ENCODE results near the gene AK1. TPM values are rescaled to one million over a fixed set of nuclear protein-coding genes. Genes with fewer than 3 reads are reported as not detected.

Gene AK1
- total and polyA plus RNA-seq, 2 of the 13 experiments (the other 11 are each of a cell fraction or from before 2014, with no cell fraction given): 19.1 to 32.8 TPM

- TF ChIP-seq CTCF (CRISPR knock-in tag; IDR thresholded peaks at IDR 0.05) (no peak), ZMYM2 (CRISPR knock-in tag; IDR thresholded peaks at IDR 0.05) (peak; percentile 57; the same call in 1 of the 2 replicates), ZBTB10 (CRISPR knock-in tag; IDR thresholded peaks at IDR 0.05; ENCODE audit: borderline replicate concordance) (peak; percentile 57; the same call in 1 of the 2 replicates), ZNF891 (CRISPR knock-in tag; IDR thresholded peaks at IDR 0.05) (0 out of 2 replicates have a peak, but pooled peaks have one; percentile 26), TRAFD1 (CRISPR knock-in tag; IDR thresholded peaks at IDR 0.05; ENCODE audit: borderline replicate concordance) (0 out of 2 replicates have a peak, but pooled peaks have one; percentile 59), PHF21A (CRISPR knock-in tag; IDR thresholded peaks at IDR 0.05) (peak; percentile 42; the same call in 1 of the 2 replicates), MXD1 (CRISPR knock-in tag; IDR thresholded peaks at IDR 0.05) (no peak), PHF8 (CRISPR knock-in tag; IDR thresholded peaks at IDR 0.05) (peak; percentile 53; the same call in 1 of the 2 replicates), ZNF350 (CRISPR knock-in tag; IDR thresholded peaks at IDR 0.05; ENCODE audit: borderline replicate concordance, low read depth) (0 out of 2 replicates have a peak, but pooled peaks have one; percentile 31), ZNF687 (CRISPR knock-in tag; IDR thresholded peaks at IDR 0.05) (peak; percentile 71), ZNF335 (CRISPR knock-in tag; IDR thresholded peaks at IDR 0.05) (0 out of 2 replicates have a peak, but pooled peaks have one; percentile 48), HNRNPL (IDR thresholded peaks at IDR 0.05; ENCODE audit: low read depth, low read length) (peak; percentile 40; the same call in 1 of the 2 replicates), ZNF777 (CRISPR knock-in tag; IDR thresholded peaks at IDR 0.05) (peak; percentile 49; the same call in 1 of the 2 replicates), SP4 (CRISPR knock-in tag; IDR thresholded peaks at IDR 0.05) (peak; percentile 65; the same call in 1 of the 2 replicates), HNF4A (CRISPR knock-in tag; IDR thresholded peaks at IDR 0.05) (0 out of 2 replicates have a peak, but pooled peaks have one; percentile 3), AKAP8 (CRISPR knock-in tag; IDR thresholded peaks at IDR 0.05) (0 out of 2 replicates have a peak, but pooled peaks have one; percentile 28), FOXP1 (IDR thresholded peaks at IDR 0.05) (no peak), FOXP1 (CRISPR knock-in tag; IDR thresholded peaks at IDR 0.05) (no peak)
These were observed 21.1 kb upstream of the AK1 start (continued) for GRCh38 chr9:127898433-127899127.

All from HepG2 (cell line).